Measurements from ENCODE around the gene DYRK3. TPM values are rescaled to one million over a fixed set of nuclear protein-coding genes. Genes with fewer than 3 reads are reported as not detected.
A peak's percentile ranks its signal among the peaks of the same experiment; 100 is the strongest.

Gene DYRK3
- total RNA-seq, 1 donor from 2014 or later: 4.1 TPM

- TF ChIP-seq CTCF (IDR thresholded peaks at IDR 0.05; ENCODE audit: unreplicated experiment): no peak
- DNase-seq (ENCODE audit: low spot score in 2 of 2, unreplicated experiment in 2 of 2): no peak
- H3K27ac Mint-ChIP-seq: peak overlapping the region; percentile 88
- H3K4me1 Mint-ChIP-seq: peaks cover 17% of the 10 kb centered on the region
- peaks cover 14% of the 10 kb centered on the region for H3K27me3 Mint-ChIP-seq (ENCODE audit: low read depth)
- H3K4me3 Mint-ChIP-seq: no peak overlapping the region
- H3K36me3 Mint-ChIP-seq: no peaks in the 10 kb centered on the region
- no peaks in the 10 kb centered on the region for H3K9me3 Mint-ChIP-seq
Measured at GRCh38 chr1:206674745-206675175, 39.4 kb downstream of the DYRK3 start.

- DNase-seq (ENCODE audit: low spot score in 2 of 2, unreplicated experiment in 2 of 2): no peak
- no peak for TF ChIP-seq CTCF (IDR thresholded peaks at IDR 0.05; ENCODE audit: unreplicated experiment)
- Mint-ChIP-seq H3K27ac (no peak overlapping the region), H3K4me3 (no peak overlapping the region), H3K27me3 (ENCODE audit: low read depth) (peaks cover 30% of the 10 kb centered on the region), H3K36me3 (no peaks in the 10 kb centered on the region), H3K4me1 (peaks cover 11% of the 10 kb centered on the region), H3K9me3 (no peaks in the 10 kb centered on the region)
Measured at GRCh38 chr1:206676499-206676898, 41.2 kb downstream of the DYRK3 start.

GRCh38 chr1:206678490-206678889, 43.2 kb downstream of the DYRK3 start:
- H3K27me3 Mint-ChIP-seq (ENCODE audit: low read depth): peaks cover 47% of the 10 kb centered on the region
- no peak for DNase-seq (ENCODE audit: low spot score in 2 of 2, unreplicated experiment in 2 of 2)
- no peak overlapping the region for H3K27ac Mint-ChIP-seq
- peaks cover 11% of the 10 kb centered on the region for H3K4me1 Mint-ChIP-seq
- no peak for TF ChIP-seq CTCF (IDR thresholded peaks at IDR 0.05; ENCODE audit: unreplicated experiment)
- H3K9me3 Mint-ChIP-seq: no peaks in the 10 kb centered on the region
- H3K36me3 Mint-ChIP-seq: no peaks in the 10 kb centered on the region
- no peak overlapping the region for H3K4me3 Mint-ChIP-seq

- Mint-ChIP-seq H3K36me3 (no peaks in the 10 kb centered on the region), H3K27me3 (ENCODE audit: low read depth) (peaks cover 58% of the 10 kb centered on the region), H3K27ac (no peak overlapping the region), H3K4me1 (peaks cover 13% of the 10 kb centered on the region), H3K4me3 (no peak overlapping the region), H3K9me3 (no peaks in the 10 kb centered on the region)
- no peak for DNase-seq (ENCODE audit: low spot score in 2 of 2, unreplicated experiment in 2 of 2)
- TF ChIP-seq CTCF (IDR thresholded peaks at IDR 0.05; ENCODE audit: unreplicated experiment): no peak
Measured at GRCh38 chr1:206679738-206680211, 44.4 kb downstream of the DYRK3 start.

GRCh38 chr1:206680279-206680678, 44.9 kb downstream of the DYRK3 start:
- H3K9me3 Mint-ChIP-seq: no peaks in the 10 kb centered on the region
- no peak for TF ChIP-seq CTCF (IDR thresholded peaks at IDR 0.05; ENCODE audit: unreplicated experiment)
- H3K27me3 Mint-ChIP-seq (ENCODE audit: low read depth): peaks cover 58% of the 10 kb centered on the region
- no peaks in the 10 kb centered on the region for H3K36me3 Mint-ChIP-seq
- H3K4me3 Mint-ChIP-seq: no peak overlapping the region
- DNase-seq (ENCODE audit: low spot score in 2 of 2, unreplicated experiment in 2 of 2): no peak
- H3K4me1 Mint-ChIP-seq: peaks cover 8% of the 10 kb centered on the region
- no peak overlapping the region for H3K27ac Mint-ChIP-seq

GRCh38 chr1:206681359-206681758, 46.0 kb downstream of the DYRK3 start:
- no peaks in the 10 kb centered on the region for H3K9me3 Mint-ChIP-seq
- TF ChIP-seq CTCF (IDR thresholded peaks at IDR 0.05; ENCODE audit: unreplicated experiment): no peak
- H3K27me3 Mint-ChIP-seq (ENCODE audit: low read depth): peaks cover 58% of the 10 kb centered on the region
- H3K4me1 Mint-ChIP-seq: peaks cover 10% of the 10 kb centered on the region
- H3K36me3 Mint-ChIP-seq: no peaks in the 10 kb centered on the region
- H3K4me3 Mint-ChIP-seq: no peak overlapping the region
- H3K27ac Mint-ChIP-seq: no peak overlapping the region
- DNase-seq (ENCODE audit: low spot score in 2 of 2, unreplicated experiment in 2 of 2): no peak
